HG02885 (cell line): ENCODE measurements around the gene ENC1.

ENCODE experiments used
- ATAC-seq: cut with Tn5 transposase; IDR thresholded peaks from one replicate; pipeline ENCODE4 v1.9.1; 2021; ENCODE audit warnings: mild to moderate bottlenecking; ENCODE audit not compliant: unreplicated experiment, poor library complexity

The ENC1 gene

GRCh38 chr5:74579215-74579614 lies 61.3 kb downstream of the ENC1 start:
- ATAC-seq, result peak; percentile 78

DNA sequence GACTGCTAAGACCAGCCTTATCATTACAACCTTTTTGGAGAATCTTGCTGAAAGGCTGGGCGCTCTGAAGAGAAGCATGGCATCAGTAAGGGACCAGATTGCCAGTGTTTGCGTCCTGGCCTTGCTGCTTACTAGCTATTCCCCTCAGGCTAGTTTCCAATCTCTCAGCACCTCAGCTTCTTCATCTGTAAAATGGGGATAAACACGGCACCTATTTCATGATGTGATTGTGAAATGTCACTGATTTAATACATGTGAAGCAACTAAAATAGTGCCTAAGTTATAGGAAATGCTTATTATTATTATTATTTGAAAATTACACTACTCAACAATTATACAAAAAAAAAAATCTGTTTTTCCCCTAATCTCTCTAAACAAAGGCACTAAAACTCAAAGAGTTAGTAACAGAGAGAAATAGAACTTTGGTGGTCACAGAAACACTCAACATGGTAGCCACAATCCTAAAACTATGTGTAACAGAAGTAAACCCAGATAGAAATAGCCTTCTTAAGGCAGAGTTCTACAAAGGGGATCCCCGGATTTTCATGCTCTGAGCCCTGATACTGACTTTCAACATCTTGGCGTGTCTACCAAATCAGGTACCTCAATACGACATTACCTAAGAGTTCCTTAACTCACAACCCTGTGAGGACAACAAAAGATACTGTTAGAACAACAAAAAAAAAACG lies 62.0 kb downstream of the ENC1 start:
- ATAC-seq, result peak; percentile 61
